Measurements from ENCODE around the gene APOL1. TPM values are rescaled to one million over a fixed set of nuclear protein-coding genes. Genes with fewer than 3 reads are reported as not detected.

Gene APOL1
- total RNA-seq, 1 donor from 2014 or later, result not detected

DNA sequence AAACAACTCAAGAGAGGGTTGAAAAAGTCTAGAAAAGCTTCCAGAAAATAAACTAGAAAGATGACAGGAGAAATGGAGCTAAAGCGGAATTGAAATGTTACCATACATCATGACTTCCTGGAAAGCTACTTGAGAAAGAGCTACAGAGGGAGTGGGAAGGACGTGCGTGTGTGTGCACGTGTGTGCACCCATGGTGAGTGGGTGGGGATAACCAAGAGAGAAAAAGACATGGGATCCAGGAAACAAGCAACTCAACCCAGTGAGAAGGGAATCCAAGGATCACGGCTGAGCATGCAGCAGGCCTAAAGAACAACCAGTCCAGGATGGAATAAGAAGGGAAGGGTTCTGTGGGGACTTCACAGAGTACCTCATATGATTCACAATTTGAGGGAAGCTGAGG is 21.6 kb downstream of the APOL1 start:
- no peaks in the 10 kb centered on the region for H4K20me1 ChIP-seq (ENCODE audit: low read depth)
- H3K27me3 ChIP-seq, result no peaks in the 10 kb centered on the region
- H3K79me2 ChIP-seq (ENCODE audit: low read depth), result no peaks in the 10 kb centered on the region
- Mint-ChIP-seq H3K9me3 (no peaks in the 10 kb centered on the region), H3K4me3 (no peak overlapping the region), H3K27ac (no peak overlapping the region), H3K4me1 (peaks cover 4% of the 10 kb centered on the region), H3K36me3 (peaks cover 6% of the 10 kb centered on the region), H3K27me3 (ENCODE audit: insufficient read depth, low read depth) (peaks cover 10% of the 10 kb centered on the region)
- H3K4me3 ChIP-seq, result no peak overlapping the region
- peaks cover 6% of the 10 kb centered on the region for H3K4me1 ChIP-seq
- no peak for DNase-seq (ENCODE audit: low spot score)
- H3F3A ChIP-seq (ENCODE audit: low read depth), result peaks cover 15% of the 10 kb centered on the region
- H3K36me3 ChIP-seq, result no peaks in the 10 kb centered on the region
- H2AFZ ChIP-seq (replicated peaks), result no peak overlapping the region
- no peak overlapping the region for H3K9ac ChIP-seq
- H3K9me3 ChIP-seq (ENCODE audit: low read depth), result no peaks in the 10 kb centered on the region
- TF ChIP-seq EZH2 (IDR thresholded peaks at IDR 0.05) (no peak), EZH2phosphoT487 (IDR thresholded peaks at IDR 0.05) (no peak)
- TF ChIP-seq, protein P1, sequence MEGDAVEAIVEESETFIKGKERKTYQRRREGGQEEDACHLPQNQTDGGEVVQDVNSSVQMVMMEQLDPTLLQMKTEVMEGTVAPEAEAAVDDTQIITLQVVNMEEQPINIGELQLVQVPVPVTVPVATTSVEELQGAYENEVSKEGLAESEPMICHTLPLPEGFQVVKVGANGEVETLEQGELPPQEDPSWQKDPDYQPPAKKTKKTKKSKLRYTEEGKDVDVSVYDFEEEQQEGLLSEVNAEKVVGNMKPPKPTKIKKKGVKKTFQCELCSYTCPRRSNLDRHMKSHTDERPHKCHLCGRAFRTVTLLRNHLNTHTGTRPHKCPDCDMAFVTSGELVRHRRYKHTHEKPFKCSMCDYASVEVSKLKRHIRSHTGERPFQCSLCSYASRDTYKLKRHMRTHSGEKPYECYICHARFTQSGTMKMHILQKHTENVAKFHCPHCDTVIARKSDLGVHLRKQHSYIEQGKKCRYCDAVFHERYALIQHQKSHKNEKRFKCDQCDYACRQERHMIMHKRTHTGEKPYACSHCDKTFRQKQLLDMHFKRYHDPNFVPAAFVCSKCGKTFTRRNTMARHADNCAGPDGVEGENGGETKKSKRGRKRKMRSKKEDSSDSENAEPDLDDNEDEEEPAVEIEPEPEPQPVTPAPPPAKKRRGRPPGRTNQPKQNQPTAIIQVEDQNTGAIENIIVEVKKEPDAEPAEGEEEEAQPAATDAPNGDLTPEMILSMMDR (IDR thresholded peaks at IDR 0.05), result no peak
- no peak overlapping the region for H3K27ac ChIP-seq
- H3K4me2 ChIP-seq, result no peak overlapping the region

DNA sequence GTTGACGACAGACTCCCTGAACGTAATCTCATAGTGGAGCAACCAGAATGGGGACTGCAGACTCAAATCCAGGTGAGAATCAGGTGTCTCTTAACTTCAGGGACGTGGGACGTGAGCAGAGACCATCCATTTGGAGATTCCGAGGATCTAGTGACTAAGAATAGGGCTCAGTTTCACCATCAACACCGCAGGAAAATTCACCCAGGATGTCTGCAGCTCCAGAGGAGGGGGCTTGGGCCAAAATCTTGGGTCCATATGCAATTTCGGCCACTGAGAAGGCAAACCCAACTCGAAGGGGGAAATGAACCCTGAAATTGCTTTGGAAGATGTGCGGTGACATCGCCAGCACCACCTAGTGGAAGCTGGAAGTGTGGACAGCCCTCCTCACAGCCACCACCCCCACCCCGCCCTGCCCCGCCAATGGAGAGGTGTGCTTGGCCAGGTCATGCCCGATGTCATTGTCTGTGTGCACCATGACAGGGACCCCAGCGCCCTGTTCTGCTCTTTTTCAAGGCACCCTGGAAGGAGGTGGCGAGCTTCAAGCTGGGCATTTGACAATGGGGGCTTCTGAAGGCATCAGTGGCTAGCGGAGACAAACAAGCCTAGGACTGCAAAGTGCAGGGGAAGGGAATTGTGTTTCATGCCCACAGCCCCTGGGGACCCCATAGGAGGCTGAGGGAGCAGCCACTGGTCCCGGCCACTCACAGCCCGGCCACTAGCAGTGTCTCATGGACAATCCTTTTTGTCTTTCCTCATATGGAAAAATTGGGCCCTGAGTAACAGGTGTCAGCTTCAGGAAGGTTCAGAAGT is 24.8 kb downstream of the APOL1 start:
- no peak overlapping the region for H3K27ac ChIP-seq
- peak overlapping the region; percentile 58 for H3K4me2 ChIP-seq
- no peaks in the 10 kb centered on the region for H3K36me3 ChIP-seq
- no peaks in the 10 kb centered on the region for H4K20me1 ChIP-seq (ENCODE audit: low read depth)
- peak; percentile 78 for DNase-seq (ENCODE audit: low spot score)
- peaks cover 6% of the 10 kb centered on the region for H3K4me1 ChIP-seq
- no peaks in the 10 kb centered on the region for H3K9me3 ChIP-seq (ENCODE audit: low read depth)
- H3K4me3 ChIP-seq, result no peak overlapping the region
- Mint-ChIP-seq H3K9me3 (no peaks in the 10 kb centered on the region), H3K27me3 (ENCODE audit: insufficient read depth, low read depth) (peaks cover 2% of the 10 kb centered on the region), H3K4me1 (peaks cover 4% of the 10 kb centered on the region), H3K4me3 (no peak overlapping the region), H3K36me3 (peaks cover 14% of the 10 kb centered on the region), H3K27ac (no peak overlapping the region)
- no peaks in the 10 kb centered on the region for H3K27me3 ChIP-seq
- peaks cover 17% of the 10 kb centered on the region for H3F3A ChIP-seq (ENCODE audit: low read depth)
- peak overlapping the region; percentile 83 for H2AFZ ChIP-seq (replicated peaks)
- TF ChIP-seq, protein P1 (IDR thresholded peaks at IDR 0.05), result peak; percentile 72
- no peak for TF ChIP-seq EZH2 (IDR thresholded peaks at IDR 0.05)
- no peaks in the 10 kb centered on the region for H3K79me2 ChIP-seq (ENCODE audit: low read depth)
- no peak overlapping the region for H3K9ac ChIP-seq

DNA sequence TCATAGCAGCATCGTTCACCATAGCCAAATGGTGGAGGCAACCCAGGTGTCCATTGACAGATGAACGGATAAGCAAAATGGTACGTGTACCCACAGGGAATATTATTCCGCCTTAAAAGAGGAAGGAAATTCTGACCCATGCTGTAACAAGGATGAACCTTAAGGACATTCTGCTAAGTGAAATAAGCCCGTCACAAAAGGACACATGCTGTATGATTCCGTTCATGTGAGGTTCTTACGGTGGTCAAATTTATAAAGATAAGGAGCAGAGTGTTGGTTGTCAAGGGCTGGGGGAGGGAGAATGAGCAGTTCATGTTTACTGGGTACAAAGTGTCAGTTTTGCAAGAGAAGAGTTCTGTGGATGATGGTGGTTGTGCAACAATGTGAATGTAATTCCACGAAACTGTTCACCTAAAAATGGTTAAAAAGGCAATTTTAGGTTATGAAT is 26.3 kb downstream of the APOL1 start:
- Histone ChIP-seq H3K27ac (no peak overlapping the region), H4K20me1 (ENCODE audit: low read depth) (no peaks in the 10 kb centered on the region), H3K9ac (no peak overlapping the region), H3K4me2 (no peak overlapping the region), H3K27me3 (no peaks in the 10 kb centered on the region), H3K4me3 (no peak overlapping the region), H3K4me1 (peaks cover 6% of the 10 kb centered on the region), H3K9me3 (ENCODE audit: low read depth) (no peaks in the 10 kb centered on the region), H3F3A (ENCODE audit: low read depth) (peaks cover 17% of the 10 kb centered on the region), H2AFZ (replicated peaks) (no peak overlapping the region), H3K79me2 (ENCODE audit: low read depth) (no peaks in the 10 kb centered on the region), H3K36me3 (no peaks in the 10 kb centered on the region)
- no peaks in the 10 kb centered on the region for H3K9me3 Mint-ChIP-seq
- no peak overlapping the region for H3K4me3 Mint-ChIP-seq
- TF ChIP-seq, protein P1 (IDR thresholded peaks at IDR 0.05), result no peak
- no peak for TF ChIP-seq EZH2phosphoT487 (IDR thresholded peaks at IDR 0.05)
- H3K36me3 Mint-ChIP-seq, result peaks cover 20% of the 10 kb centered on the region
- H3K4me1 Mint-ChIP-seq, result peaks cover 4% of the 10 kb centered on the region
- H3K27ac Mint-ChIP-seq, result peak overlapping the region; percentile 34
- DNase-seq (ENCODE audit: low spot score), result no peak
- H3K27me3 Mint-ChIP-seq (ENCODE audit: insufficient read depth, low read depth), result no peaks in the 10 kb centered on the region

Measured in neural progenitor cell (in vitro differentiated cells).